NOMO-1 (cell line): Measurements from ENCODE around the gene ZNF783.
"Not testable (repeated sequence)": the region's sequence is repeated elsewhere in the genome, so short reads cannot be mapped to it uniquely, and the experiment has no call there.

ENCODE experiments used
- DNase-seq, 2 experiments: peaks; one replicate each; lab custom pipeline; 2025; ENCODE audit not compliant: unreplicated experiment in 2 of 2; lab: John Stamatoyannopoulos, UW

ZNF783 gene

DNA sequence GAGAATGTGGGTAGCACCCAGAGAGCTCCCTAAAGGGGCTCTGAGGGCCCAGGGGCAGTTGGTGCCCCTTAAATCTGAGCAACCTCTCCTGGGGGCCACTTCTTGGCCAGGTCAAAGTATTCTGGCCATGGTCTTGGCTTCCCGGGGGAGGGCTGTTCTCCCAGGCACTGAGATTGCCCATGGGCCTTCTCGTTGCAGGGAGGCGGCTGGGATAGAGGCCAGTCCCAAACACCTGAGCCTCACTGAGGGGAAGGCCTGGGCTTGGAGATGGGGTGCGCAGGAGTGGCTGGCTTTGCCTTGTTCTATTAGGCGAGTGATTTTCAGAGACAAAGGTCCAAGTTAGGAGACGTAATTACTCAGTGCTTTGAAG, 33.5 kb downstream of the ZNF783 start:
- DNase-seq: no peak

DNA sequence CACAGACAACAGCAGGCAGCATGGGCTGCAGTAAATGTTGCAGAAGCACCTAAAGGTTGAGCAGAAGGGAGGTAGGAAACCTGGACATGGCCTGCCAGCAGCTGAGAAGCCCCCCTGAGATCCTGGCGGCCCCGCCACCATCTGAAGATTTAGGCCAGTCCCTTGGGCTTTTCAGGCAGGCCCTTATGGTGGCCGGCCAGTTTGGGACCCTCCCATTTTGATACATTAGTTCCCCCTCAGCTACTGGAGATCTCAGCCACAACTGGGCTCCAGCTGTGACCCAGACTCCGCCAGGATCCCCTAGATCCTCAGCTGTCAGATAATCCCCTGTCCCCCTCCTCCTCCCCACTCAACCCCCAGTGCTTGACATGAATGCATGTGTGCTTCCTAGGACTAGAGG, 34.4 kb downstream of the ZNF783 start:
- DNase-seq: no peak

DNA sequence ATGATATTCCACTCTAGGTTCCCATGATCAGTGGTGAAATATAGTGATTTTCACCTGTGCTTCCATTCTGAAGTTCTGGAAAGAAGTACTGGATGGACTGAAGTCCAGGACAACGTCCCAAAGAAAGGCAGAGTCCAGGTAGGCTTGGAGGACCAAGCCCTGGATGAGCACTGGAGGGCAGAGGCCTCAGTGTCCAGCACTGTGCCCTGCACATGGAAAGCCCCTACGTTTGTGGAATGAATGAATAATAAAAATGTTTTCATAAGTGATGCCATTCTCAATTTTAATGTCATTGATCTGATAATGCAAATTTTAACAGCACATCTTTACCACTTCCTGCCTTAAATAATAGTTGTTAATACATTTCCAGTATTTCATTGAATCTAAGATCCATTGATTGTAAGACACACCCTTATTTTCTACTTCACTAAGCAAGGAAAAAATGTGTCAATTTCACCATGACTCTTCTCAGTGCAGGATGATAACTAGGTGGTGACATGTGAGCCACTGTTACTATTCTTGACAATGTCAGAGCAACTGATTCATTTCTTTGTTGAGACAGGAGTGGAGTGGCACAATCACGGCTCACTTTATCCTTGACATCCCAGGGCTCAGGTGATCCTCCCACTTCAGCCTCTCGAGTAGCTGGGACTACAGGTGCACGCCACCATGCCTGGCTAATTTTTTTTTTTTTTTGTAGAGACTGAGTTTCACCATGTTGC, 35.2 kb downstream of the ZNF783 start:
- DNase-seq: no peak

DNA sequence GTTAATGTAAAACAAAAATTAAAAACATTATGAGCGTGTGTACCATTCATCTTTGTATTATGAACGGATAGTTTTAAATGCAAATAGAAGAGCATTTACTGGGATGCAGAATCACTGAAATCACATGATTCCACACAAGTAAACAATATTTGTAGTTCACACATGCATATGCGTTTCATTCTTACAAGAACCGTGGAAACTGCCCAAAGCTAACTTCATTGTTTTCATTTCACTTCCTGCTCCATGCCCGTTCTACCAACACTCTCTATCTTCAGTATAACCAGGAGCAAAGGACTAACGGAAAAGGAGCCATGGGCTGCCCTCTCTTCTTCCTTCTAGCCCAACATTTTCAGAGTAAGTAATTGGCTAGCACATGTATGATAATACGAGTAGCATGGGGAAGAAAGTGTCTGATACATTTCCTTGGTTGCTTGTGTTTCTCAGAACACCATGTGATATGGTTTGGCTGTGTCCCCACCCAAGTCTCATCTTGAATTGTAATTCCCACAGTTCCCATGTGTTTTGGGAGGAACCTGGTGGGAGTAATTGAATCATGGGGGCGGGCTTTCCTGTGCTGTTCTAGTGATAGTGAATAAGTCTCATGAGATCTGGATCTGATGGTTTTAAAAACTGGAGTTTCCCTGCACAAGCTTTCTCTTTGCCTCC, 38.8 kb downstream of the ZNF783 start:
- DNase-seq: no peak

DNA sequence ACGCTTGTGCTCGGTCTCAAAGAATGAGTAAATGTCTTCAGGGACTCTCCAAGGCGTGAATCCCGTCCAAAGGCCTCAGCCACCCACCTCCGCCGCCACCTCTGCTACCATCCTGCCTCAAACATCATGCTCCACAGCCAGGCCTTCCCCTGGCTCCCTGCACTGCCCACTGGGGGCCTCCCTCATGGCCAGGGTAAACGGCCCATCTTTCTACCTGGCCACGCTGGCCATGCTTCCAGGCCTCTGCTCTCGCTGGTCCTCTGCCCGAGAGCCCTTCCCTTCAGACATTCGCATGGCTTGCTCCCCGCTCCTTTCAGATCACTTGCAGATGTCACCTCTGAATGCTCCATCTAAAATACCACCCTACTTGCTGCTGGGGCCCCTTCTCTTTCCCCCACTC, 40.2 kb downstream of the ZNF783 start:
- no peak for DNase-seq

DNA sequence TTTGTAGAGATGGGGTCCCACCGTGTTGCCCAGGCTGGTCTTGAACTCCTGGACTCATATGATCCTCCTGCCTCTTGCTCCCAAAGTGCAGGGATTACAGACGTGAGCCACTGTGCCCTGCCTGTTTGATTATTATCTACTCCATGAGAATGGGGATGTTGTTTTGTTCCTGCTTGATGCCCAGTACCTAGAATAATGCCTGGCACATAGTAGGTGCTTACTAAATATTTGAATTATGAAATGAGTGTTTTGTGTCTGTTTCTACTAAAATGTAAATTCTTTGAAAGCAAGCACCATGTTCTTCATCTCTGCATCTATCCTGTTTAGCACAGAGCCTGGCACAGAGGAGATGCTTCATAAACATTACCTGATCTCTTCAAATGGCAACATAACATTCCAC, 40.9 kb downstream of the ZNF783 start:
- DNase-seq: no peak

DNA sequence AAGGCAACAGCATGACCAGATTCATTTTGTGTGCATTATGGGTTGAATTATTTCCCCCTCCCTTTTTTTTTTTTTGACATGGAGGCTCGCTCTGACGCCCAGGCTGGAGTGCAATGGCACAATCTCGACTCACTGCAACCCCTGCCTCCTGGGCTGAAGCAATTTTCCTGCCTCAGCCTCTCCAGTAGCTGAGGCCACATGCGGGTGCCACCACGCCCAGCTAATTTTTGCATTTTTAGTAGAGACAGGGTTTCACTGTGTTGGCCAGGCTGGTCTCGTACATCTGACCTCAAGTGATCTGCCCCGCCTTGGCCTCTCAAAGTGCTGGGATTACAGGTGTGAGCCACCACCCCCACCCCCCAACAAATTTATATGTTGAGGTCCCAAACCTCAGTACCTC, 42.0 kb downstream of the ZNF783 start:
- DNase-seq: no peak

DNA sequence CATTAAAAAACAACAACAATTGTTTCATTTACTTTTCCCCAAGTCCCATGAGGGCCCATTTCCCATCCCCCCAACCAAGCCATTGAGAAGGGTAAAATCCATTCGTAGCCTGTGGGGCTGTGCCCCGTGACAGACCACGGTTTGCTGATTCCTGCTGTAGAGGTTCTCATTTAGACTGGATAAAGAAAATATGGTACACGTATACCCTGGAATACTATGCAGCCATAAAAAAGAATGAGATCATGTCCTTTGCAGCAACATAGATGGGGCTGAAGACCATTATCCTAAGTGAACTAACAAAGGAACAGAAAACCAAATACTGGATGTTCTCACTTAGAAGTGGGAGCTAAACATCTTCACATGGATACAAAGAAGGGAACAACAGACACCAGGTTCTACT, 44.9 kb downstream of the ZNF783 start:
- no peak for DNase-seq

DNA sequence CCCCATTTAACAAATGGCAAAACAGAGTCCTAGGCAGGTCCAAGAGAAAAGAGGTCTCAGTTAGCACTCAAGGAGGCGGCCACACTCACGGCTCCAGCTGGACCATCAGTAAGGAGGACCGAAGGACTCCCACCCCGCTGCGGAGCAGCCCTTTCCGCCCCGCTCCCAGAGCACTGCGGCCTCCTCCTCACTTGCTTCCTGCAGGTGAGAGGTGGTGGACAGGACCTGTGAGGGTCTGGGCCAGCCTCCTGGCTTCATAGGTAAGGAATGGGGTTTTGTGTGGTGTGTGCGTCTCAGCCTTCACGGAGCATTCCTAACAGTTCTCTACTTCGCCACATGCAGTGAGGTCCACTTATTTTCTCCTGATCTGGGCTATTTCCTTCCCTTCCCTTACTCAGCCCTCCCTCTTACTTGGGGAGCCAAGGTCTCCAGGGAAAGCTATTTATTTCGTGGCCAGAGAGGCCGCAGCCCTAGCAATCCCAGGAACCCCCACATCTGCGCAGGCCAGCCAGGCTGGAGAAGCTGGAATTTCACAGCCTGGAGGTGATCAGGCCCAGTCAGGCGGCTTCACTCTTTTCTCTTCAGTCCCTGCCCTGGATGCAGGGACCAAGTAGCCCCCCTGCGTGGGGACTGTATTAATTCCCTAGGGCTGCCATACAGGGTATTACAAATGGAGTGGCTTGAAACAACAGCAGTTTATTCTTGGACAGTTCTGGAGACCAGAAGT, 45.9 kb downstream of the ZNF783 start:
- no peak for DNase-seq

DNA sequence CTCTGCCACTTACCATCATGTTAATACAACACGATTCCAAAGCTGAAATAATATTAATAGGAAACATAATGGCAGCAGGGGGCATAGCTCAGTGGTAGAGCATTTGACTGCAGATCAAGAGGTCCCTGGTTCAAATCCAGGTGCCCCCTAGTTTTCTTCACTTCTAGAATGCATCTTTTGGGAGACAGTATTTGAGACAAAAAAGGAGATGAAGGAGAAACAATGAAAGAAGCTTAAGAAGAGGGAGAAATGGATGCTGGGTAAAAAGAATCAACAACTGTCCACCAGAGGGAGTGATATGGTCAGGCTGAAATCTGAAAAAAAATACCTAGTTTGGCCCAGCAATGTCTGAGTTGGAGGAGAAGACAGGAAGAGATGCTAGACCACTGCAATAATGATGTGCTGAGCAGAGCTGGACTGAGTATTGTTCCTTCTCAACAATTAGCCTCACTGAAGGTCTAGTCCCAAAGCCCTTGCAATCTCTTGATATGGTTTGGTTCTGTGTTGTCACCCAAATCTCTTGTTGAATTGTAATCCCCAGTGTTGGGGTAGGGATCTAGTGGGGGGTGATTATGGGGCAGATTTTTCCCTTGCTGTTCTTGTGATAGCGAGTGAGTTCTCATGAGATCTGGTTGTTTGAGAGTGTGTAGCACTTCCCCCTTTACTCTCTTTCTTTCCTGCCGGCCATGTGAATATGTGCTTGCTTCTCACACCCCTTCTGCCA, 48.3 kb downstream of the ZNF783 start:
- DNase-seq: no peak

DNA sequence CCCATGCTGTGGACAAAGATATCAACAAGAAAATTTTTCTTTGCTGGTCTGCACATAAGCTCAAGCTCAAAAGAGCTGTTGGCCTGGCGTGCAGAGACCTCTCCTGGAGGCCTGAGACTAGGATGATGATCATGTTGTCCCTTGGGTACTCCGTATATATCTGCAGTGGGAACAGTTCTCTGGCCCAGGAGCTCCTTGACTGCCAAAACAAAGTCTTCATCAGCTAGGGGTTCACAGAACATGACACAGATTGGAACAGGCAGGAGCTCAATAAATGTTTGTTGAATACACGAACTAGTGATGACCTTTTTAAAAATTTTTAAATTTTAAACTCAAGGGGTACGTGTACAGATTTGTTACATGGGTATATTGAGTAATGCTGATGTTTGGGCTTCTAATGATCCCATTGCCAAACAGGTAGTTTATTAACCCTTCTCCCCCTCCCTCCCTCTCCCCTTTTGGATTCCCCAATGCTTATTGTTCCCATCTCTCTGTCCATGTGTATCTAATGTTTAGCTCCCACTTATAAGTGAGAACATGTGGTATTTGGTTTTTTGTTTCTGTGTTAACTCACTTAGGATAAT, 49.1 kb downstream of the ZNF783 start:
- no peak for DNase-seq

DNA sequence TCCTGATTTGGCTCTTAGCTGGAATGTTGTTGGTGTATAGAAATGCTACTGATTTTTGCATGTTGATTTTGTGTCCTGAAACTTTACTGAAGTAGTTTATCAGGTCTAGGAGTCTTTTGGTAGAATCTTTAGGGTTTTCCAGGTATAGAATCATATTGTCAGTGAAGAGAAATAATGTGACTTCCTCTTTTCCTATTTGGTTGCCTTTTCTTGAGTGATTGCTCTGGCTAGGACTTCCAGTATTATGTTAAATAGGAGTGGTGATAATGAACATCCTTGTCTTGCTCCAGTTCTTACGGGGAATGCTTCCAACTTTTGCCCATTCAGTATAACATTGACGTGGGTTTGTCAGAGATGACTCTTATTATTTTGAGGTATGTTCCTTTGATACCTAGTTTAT, 52.0 kb downstream of the ZNF783 start:
- DNase-seq: no peak

DNA sequence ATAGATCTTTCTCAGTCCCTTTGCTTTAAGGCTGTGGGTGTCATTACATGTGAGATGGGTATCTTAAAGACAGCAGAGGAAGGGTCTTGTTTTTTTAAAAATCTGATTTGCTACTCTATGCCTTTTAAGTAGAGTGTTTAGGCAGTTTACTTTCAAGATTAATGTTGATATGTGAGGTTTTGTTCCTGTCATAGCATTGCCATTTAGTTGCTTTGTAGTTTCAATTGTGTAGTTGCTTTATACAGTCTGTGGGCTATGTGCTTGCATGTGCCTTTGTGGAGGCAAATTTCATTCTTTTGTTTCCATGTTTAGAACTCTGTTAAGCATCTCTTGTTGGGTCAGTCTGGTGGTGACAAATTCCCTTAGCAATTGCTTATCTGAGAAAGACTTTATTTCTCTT, 54.6 kb downstream of the ZNF783 start:
- no peak for DNase-seq

DNA sequence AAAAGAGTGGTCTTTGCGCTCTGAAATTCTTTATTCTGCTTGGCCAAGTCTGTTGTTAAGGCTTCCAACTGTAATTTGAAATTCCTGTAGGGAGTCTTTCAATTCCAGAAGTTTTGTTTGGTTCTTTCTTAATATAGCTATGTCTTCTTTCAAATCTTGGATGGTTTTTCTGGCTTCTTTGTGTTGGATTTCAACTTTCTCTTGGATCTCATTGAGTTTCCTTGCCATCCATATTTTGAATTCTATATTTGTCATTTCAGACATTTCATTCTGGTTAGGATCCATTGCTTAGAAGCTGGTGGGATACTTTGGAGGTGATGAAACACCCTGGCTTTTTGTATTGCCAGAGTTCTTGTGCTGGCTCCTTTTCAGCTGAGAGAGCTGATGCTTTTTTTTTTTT, 55.5 kb downstream of the ZNF783 start:
- no peak for DNase-seq

DNA sequence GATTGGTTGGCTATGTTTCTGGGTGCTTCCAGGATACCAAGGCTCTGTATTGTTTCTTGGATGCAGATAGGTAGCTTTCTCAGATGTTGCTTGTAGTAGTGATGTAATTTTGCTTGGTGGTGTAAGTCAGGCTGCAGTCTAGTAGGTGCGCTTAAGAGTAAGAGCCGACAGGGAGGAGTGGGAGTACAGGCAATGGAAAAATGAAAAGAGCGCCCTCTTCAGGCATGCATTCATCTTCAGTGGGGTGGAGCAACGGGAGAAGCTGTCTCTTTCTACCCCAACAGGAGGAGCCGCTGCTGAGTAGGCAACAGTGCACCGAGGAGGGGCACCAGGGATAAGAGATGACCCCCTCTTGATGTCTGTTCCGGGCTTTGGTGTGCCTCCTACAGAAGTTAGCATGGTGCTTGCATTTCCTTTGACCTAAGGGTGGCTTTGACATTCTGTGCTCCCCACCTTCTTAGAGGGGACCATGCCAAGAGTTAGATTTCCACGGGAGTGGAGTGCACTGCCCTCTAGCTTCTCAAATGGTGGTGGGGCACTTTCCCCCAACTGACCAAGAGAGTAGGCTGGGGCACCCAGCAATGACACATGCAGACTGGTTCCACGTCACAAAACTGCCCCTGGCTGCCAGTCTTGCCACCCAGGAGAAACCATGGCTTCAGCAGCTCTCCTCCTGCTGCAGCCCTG, 56.1 kb downstream of the ZNF783 start:
- DNase-seq: no peak

DNA sequence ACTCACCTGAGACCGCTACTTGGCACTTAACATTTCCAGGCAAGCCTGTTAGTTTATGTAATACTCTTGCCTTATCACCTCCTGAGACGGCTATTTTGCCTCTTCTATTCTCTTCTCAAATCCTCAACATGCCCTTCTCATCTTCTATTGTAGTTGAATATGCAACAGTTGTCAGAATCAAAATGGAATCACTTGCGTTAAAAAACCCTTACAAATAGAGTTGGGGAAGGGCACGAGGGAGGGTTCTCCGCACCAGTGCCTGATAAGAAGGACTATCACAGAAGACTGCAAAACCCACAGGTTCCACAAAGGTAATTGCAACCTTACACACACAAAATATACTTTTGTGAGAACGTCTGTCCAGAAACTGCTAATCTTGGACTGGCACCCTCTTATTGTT, 57.4 kb downstream of the ZNF783 start:
- no peak for DNase-seq

DNA sequence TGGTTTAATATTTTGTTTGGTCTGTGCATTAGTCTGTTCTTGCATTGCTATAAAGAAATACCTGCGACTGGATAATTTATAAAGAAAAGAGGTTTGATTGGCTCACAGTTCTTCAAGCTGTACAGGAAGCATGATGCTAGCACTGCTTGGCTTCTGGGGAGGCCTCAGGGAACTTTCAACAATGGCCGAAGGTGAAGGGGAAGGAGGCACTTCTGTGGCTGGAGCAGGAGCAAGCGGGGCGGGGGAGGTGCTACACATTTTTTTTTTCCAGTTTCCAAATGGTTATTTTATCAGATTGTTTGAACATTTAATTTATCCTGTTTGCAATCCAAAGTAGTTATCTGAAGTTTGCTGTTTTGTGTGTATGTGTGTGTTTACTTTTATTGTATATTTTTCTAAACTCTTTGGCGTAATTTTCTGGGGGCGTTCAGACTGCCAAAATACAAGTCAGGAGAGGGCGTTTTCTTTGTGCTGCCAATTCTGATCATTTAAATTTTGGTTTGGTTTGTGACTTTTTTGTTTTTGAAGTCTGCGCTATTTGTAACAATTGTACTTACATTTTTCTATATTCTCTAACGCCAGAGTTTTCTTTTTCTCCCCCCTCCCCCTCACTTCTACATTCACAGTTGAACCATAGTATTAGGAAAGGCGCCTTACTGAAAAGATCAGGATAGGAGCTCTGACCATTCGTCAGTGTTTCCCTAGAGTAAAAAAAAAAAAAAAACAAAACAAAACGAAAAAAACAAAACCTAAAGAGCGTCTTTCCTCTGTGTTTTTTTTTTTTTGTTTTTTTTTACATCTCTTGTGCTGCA, 58.5 kb downstream of the ZNF783 start:
- no peak for DNase-seq

DNA sequence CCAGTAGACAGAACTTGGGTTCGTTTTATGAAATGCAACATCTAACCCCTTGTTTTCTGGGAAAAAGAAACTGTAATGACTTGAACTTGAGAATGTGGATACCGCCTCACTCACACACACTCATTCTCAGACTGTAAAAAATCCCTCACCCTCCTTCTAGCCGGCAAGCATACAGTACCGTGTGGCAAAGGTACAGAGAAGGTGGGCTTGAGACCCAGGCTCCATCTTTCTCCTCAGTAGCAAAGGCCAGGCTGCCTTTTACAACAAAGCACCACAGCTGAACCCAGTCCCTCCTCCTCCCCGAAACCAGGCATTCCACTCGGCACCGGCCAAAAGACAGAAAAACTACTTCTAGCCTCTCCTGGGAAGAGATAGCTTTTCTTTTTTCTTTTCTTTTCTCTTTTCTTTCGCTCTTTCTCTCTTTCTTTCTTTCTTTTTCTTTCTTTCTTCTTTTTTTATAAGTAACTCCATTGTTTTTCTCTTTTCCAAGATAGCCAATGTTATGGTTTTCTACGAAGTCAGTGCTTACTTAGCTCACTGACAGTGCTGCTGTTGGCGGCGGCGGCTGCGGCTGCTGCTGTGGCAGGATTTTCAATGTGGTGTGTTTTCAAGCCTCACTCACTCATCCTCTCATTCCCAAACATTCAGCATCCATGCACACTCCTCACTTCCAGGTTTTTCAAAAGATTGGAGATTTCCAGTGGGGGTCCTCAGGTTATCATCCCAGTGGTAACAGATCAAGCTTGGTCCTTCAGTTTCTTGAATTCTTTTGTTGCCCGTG, 59.3 kb downstream of the ZNF783 start:
- DNase-seq: not testable (repeated sequence)

DNA sequence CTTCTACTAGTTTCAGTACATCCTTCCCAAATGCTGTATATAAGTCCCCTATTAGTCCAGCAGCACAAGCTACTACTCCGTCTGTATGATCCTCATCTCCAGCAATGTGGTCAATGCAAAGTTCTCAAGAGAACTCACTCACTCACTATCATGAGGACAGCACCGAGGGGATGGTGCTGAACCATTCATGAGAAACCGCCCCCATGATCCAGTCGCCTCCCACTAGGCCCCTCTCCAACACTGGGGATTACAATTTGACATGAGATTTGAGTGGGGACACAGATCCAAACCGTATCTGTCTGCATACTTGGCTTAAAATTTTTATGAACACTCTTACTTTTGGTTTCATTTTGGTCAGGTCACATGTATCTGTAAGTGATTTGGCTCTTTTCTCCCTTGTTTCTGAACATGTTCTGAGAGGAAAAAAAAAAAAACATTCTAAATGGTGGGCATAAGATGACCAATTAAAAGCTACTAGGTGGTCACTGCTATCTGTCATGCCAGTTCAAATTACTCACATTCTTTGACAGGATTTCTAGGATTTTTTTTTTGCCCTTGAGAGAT, 60.1 kb downstream of the ZNF783 start:
- DNase-seq: no peak
